ENCODE data around the gene ACAD9.
"Not testable (repeated sequence)": the region's sequence is repeated elsewhere in the genome, so short reads cannot be mapped to it uniquely, and the experiment has no call there.

The ACAD9 gene

GRCh38 chr3:128859630-128860029, 19.8 kb upstream of the ACAD9 start:
- DNase-seq (ENCODE audit: low read depth in 2 of 2, low spot score in 1 of 2), result no peak

GRCh38 chr3:128861491-128861890, 17.9 kb upstream of the ACAD9 start:
- DNase-seq (ENCODE audit: low read depth in 2 of 2, low spot score in 1 of 2), result no peak

GRCh38 chr3:128863560-128863959, 15.9 kb upstream of the ACAD9 start:
- no peak for DNase-seq (ENCODE audit: low read depth in 2 of 2, low spot score in 1 of 2)

GRCh38 chr3:128864351-128864811, 15.0 kb upstream of the ACAD9 start:
- DNase-seq (ENCODE audit: low read depth in 2 of 2, low spot score in 1 of 2), result no peak

- not testable (repeated sequence) for DNase-seq (ENCODE audit: low read depth in 2 of 2, low spot score in 1 of 2)
Measured at GRCh38 chr3:128864849-128865804, 14.3 kb upstream of the ACAD9 start.

- no peak for DNase-seq (ENCODE audit: low read depth in 2 of 2, low spot score in 1 of 2)
Measured at GRCh38 chr3:128867200-128868125, 12.0 kb upstream of the ACAD9 start.

GRCh38 chr3:128870347-128870746, 9.1 kb upstream of the ACAD9 start:
- no peak for DNase-seq (ENCODE audit: low read depth in 2 of 2, low spot score in 1 of 2)

GRCh38 chr3:128872282-128872681, 7.1 kb upstream of the ACAD9 start:
- DNase-seq (ENCODE audit: low read depth in 2 of 2, low spot score in 1 of 2), result no peak

- no peak for DNase-seq (ENCODE audit: low read depth in 2 of 2, low spot score in 1 of 2)
Measured at GRCh38 chr3:128872744-128873143, 6.7 kb upstream of the ACAD9 start.

GRCh38 chr3:128873244-128874022, 6.0 kb upstream of the ACAD9 start:
- no peak for DNase-seq (ENCODE audit: low read depth in 2 of 2, low spot score in 1 of 2)

GRCh38 chr3:128874481-128875180, 4.8 kb upstream of the ACAD9 start:
- DNase-seq (ENCODE audit: low read depth in 2 of 2, low spot score in 1 of 2), result no peak

- DNase-seq (ENCODE audit: low read depth in 2 of 2, low spot score in 1 of 2), result peak; percentile 6 to 34
Measured at GRCh38 chr3:128875556-128876120, 3.8 kb upstream of the ACAD9 start.

GRCh38 chr3:128878011-128878457, 1.4 kb upstream of the ACAD9 start:
- DNase-seq (ENCODE audit: low read depth in 2 of 2, low spot score in 1 of 2), result no peak

GRCh38 chr3:128878556-128879124, 780 bp upstream of the ACAD9 start:
- no peak for DNase-seq (ENCODE audit: low read depth in 2 of 2, low spot score in 1 of 2)

- DNase-seq (ENCODE audit: low read depth in 2 of 2, low spot score in 1 of 2), result no peak
Measured at GRCh38 chr3:128879991-128880390, 571 bp downstream of the ACAD9 start.

GRCh38 chr3:128880455-128880854, 1.0 kb downstream of the ACAD9 start:
- not testable (repeated sequence) for DNase-seq (ENCODE audit: low read depth in 2 of 2, low spot score in 1 of 2)

- DNase-seq (ENCODE audit: low read depth in 2 of 2, low spot score in 1 of 2), result no peak
Measured at GRCh38 chr3:128881576-128881975, 2.2 kb downstream of the ACAD9 start.

- DNase-seq (ENCODE audit: low read depth in 2 of 2, low spot score in 1 of 2), result no peak
Measured at GRCh38 chr3:128882719-128883118, 3.3 kb downstream of the ACAD9 start.

- DNase-seq (ENCODE audit: low read depth in 2 of 2, low spot score in 1 of 2), result no peak
Measured at GRCh38 chr3:128884992-128885391, 5.6 kb downstream of the ACAD9 start.
